Measurements from ENCODE around the gene PHYH.

PHYH gene

GRCh38 chr10:13299437-13300287 is at the start of gene PHYH:
Gene PHYH (minus strand): TSS chr10:13300064. CDS start chr10:13300042, 22 bp downstream.
- H3K9ac ChIP-seq (ENCODE audit: low read depth, low read length), result peak within 1 kb of the TSS; percentile 90
- no peaks in the 10 kb centered on the region for H3K36me3 ChIP-seq (ENCODE audit: insufficient read depth, low read length)
- H3K4me1 ChIP-seq (ENCODE audit: insufficient read depth, low read length), result no peaks in the 10 kb centered on the region
- H3K9me3 ChIP-seq (ENCODE audit: control insufficient read depth, insufficient read depth, low read length), result no peaks in the 10 kb centered on the region

- peaks cover 4% of the 10 kb centered on the region; the same call in 1 of the 2 replicates for H3K36me3 ChIP-seq (ENCODE audit: insufficient read depth, low read length)
- H3K4me1 ChIP-seq (ENCODE audit: insufficient read depth, low read length), result peaks cover 33% of the 10 kb centered on the region
- peak within 1 kb of the TSS; percentile 84 for H3K9ac ChIP-seq (ENCODE audit: low read depth, low read length)
- no peaks in the 10 kb centered on the region for H3K9me3 ChIP-seq (ENCODE audit: control insufficient read depth, insufficient read depth, low read length)
These were observed 48.6 kb upstream of the PHYH start, which contains the start of gene SEPHS1 for GRCh38 chr10:13348216-13349017. Gene SEPHS1 (minus strand): TSS chr10:13348293. CDS start chr10:13344950, 3,343 bp downstream.

DNA sequence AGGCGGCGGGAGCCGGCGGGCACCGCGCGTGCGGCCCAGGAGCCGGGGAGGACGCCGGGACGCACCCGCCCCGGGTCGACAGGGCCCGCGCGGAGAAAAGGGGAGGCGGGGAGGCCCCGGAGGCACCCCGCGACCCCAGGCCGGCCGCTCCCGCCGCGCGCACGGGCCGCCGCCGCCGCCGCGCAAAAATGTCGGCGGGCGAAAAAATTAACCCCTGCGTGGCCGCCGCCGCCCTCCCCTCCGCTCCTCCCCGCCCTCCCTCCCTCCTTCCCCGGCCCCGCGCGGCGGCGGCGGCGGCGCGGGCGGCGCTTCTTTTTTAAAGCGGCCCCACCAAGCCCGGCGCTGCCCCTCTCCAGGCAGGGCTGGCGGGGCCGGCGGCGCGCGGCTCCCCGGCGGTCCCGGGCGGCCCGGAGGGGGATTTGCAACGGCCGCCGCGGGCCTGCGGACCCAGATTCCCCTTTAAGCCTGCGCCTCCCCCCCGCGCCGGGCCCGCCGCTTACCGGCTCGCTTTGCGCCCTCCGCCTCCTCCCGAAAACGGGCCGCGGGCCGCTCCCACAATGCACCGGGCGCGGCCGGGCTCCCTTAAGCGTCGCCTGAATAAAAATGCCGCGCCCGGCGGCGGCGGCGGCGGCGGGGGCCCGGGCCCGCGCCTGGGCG is 47.8 kb upstream of the PHYH start:
- Histone ChIP-seq H3K36me3 (ENCODE audit: insufficient read depth, low read length) (peaks cover 8% of the 10 kb centered on the region; the same call in 1 of the 2 replicates), H3K9ac (ENCODE audit: low read depth, low read length) (peak overlapping the region; percentile 84), H3K9me3 (ENCODE audit: control insufficient read depth, insufficient read depth, low read length) (no peaks in the 10 kb centered on the region), H3K4me1 (ENCODE audit: insufficient read depth, low read length) (peaks cover 25% of the 10 kb centered on the region)

- Histone ChIP-seq H3K9me3 (ENCODE audit: control insufficient read depth, insufficient read depth, low read length) (no peaks in the 10 kb centered on the region), H3K36me3 (ENCODE audit: insufficient read depth, low read length) (peaks cover 8% of the 10 kb centered on the region; the same call in 1 of the 2 replicates), H3K9ac (ENCODE audit: low read depth, low read length) (peak overlapping the region; percentile 79), H3K4me1 (ENCODE audit: insufficient read depth, low read length) (peaks cover 21% of the 10 kb centered on the region)
These were observed 47.2 kb upstream of the PHYH start for GRCh38 chr10:13347043-13347499.

- Histone ChIP-seq H3K36me3 (ENCODE audit: insufficient read depth, low read length) (peaks cover 8% of the 10 kb centered on the region; the same call in 1 of the 2 replicates), H3K9ac (ENCODE audit: low read depth, low read length) (peak overlapping the region; percentile 79), H3K9me3 (ENCODE audit: control insufficient read depth, insufficient read depth, low read length) (no peaks in the 10 kb centered on the region), H3K4me1 (ENCODE audit: insufficient read depth, low read length) (peaks cover 16% of the 10 kb centered on the region; the same call in 1 of the 2 replicates)
These were observed 46.6 kb upstream of the PHYH start for GRCh38 chr10:13346283-13347042.

DNA sequence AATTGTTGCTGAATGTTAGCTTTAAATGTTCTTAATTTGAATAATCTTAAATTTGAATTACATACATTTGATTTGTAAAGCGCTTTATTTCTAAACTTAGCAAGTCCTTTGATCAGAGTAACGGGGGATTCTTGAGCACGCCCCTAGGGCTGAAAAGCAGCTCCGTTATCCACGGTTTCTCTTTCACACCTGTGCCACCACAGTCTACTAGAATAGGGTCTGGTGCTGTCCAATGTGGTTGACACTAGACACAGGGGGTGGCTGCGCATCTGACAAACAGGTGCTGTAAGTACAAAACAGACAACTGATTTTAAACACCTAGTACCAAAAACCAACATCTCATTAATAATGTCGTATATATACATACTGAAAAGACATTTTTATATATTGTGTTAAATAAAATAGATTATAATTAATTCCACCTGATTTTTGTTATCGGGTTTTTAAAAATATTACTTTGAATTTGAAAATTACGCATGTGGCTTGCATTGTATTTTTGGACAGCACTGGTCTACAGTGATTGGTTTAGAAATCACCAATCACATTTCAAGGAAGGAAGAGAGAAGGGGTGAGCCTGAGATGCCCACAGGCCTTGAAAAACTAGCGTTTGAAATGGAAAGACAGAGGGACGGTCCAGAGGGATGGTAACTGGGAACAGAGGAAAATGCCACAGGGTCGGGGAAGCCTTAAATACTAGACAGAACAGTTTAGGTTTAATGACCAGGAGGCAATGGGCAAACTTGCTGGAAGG is 40.9 kb upstream of the PHYH start:
- no peaks in the 10 kb centered on the region for H3K9me3 ChIP-seq (ENCODE audit: control insufficient read depth, insufficient read depth, low read length)
- H3K4me1 ChIP-seq (ENCODE audit: insufficient read depth, low read length), result peaks cover 14% of the 10 kb centered on the region; the same call in 1 of the 2 replicates
- H3K36me3 ChIP-seq (ENCODE audit: insufficient read depth, low read length), result peaks cover 26% of the 10 kb centered on the region
- H3K9ac ChIP-seq (ENCODE audit: low read depth, low read length), result no peak overlapping the region

DNA sequence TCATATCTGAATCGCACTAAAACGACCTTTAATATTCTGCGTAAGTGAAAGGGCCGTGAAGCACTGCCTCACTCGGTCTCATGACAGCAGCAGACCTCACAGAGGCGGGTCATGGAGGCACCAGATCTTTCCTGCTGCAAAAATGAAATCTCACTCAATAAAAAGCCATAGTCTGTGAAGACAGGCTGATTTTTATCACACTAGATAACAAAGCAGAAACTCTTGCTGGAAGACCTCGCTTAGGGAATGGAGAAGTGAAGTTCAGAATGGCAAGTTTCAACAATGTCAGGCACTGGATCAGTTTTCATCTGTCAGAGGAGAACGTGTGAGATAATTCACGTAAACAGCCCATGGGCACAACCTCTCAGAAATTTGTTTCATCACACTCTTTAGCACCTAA is 40.2 kb upstream of the PHYH start:
- Histone ChIP-seq H3K9me3 (ENCODE audit: control insufficient read depth, insufficient read depth, low read length) (no peaks in the 10 kb centered on the region), H3K4me1 (ENCODE audit: insufficient read depth, low read length) (peaks cover 14% of the 10 kb centered on the region; the same call in 1 of the 2 replicates), H3K9ac (ENCODE audit: low read depth, low read length) (no peak overlapping the region), H3K36me3 (ENCODE audit: insufficient read depth, low read length) (peaks cover 28% of the 10 kb centered on the region)

GRCh38 chr10:13338390-13339110 is 38.7 kb upstream of the PHYH start:
- Histone ChIP-seq H3K9me3 (ENCODE audit: control insufficient read depth, insufficient read depth, low read length) (no peaks in the 10 kb centered on the region), H3K36me3 (ENCODE audit: insufficient read depth, low read length) (peaks cover 33% of the 10 kb centered on the region), H3K4me1 (ENCODE audit: insufficient read depth, low read length) (peaks cover 8% of the 10 kb centered on the region; the same call in 1 of the 2 replicates), H3K9ac (ENCODE audit: low read depth, low read length) (no peak overlapping the region)

DNA sequence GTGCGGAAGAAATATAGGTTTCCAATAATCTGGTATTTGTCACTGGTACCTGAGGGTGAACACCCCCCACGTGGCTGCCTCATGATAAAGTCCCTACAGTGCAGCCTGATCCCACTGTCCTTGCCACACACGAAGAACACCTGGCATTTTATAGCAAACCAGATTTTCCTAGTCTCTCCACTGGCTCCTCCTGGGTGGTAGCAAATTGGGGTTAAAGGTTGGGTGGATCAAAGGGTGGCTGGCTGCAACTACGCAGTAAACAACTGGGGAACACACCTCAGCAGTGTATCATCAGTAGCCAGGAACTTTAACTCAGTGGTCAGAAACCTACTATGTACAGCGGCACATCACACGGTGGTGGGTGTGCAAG is 37.9 kb upstream of the PHYH start:
- H3K9ac ChIP-seq (ENCODE audit: low read depth, low read length), result no peak overlapping the region
- peaks cover 8% of the 10 kb centered on the region; the same call in 1 of the 2 replicates for H3K4me1 ChIP-seq (ENCODE audit: insufficient read depth, low read length)
- H3K36me3 ChIP-seq (ENCODE audit: insufficient read depth, low read length), result peaks cover 29% of the 10 kb centered on the region
- H3K9me3 ChIP-seq (ENCODE audit: control insufficient read depth, insufficient read depth, low read length), result no peaks in the 10 kb centered on the region

DNA sequence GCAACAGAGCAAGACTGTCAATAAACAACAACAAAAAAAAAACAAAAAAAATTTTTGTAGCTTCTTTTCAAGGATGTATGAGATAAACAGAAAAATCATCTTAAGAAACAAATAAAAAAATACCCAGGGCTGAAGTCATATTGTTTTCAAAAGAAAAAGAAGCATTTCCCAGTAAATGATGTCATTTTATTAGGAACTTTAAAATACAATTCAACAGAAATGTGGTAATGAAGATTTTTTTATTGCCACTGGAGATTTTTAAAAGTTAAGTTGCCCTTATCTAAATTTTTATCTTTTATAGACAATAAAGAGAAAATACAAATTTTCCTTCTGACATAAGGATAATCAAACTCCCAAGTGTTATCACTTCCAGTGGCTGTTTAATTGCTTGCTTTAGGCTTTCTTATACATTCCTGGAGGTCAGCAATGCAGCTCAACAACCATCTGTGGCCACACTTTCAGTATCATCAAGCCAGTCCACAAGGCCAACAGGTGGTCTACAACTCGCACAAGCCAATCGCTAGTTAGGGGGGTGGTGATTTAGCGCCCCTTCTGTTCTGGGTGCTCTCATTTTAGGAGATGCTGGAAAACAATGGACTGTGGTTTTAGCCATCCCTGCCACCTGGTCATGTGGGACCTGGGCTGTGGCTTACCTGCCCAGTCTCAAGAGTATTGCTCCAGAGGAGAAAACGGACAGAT is 37.4 kb upstream of the PHYH start:
- Histone ChIP-seq H3K36me3 (ENCODE audit: insufficient read depth, low read length) (peaks cover 29% of the 10 kb centered on the region), H3K9me3 (ENCODE audit: control insufficient read depth, insufficient read depth, low read length) (no peaks in the 10 kb centered on the region), H3K4me1 (ENCODE audit: insufficient read depth, low read length) (peaks cover 8% of the 10 kb centered on the region; the same call in 1 of the 2 replicates), H3K9ac (ENCODE audit: low read depth, low read length) (no peak overlapping the region)

GRCh38 chr10:13335881-13336280 is 36.0 kb upstream of the PHYH start:
- Histone ChIP-seq H3K4me1 (ENCODE audit: insufficient read depth, low read length) (peaks cover 8% of the 10 kb centered on the region; the same call in 1 of the 2 replicates), H3K36me3 (ENCODE audit: insufficient read depth, low read length) (peaks cover 33% of the 10 kb centered on the region), H3K9me3 (ENCODE audit: control insufficient read depth, insufficient read depth, low read length) (no peaks in the 10 kb centered on the region), H3K9ac (ENCODE audit: low read depth, low read length) (no peak overlapping the region)

DNA sequence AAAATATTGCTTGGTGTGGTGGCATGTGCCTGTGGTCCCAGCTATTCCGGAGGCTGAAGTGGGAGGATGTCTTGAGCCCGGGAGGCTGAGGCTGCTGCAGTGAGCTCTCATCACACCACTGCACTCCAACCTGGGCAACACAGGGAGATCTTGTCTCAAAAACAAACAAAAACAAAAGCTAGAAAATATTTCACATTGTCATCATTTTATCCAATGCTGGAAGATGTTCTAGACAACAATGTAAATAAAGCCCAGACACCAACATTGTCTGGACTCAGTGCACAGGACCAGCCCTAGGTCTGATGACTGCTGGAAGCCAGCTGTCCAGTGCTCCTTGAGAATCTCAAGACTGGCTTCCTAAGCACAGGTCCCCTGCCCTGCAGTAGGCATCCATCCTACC is 34.7 kb upstream of the PHYH start:
- H3K9me3 ChIP-seq (ENCODE audit: control insufficient read depth, insufficient read depth, low read length), result no peaks in the 10 kb centered on the region
- H3K4me1 ChIP-seq (ENCODE audit: insufficient read depth, low read length), result 0 out of 2 replicates have a peak, but pooled peaks cover 6% of the 10 kb centered on the region
- peaks cover 38% of the 10 kb centered on the region for H3K36me3 ChIP-seq (ENCODE audit: insufficient read depth, low read length)

More for the DNA sequence above, 34.7 kb upstream of the PHYH start:
- no peak overlapping the region for H3K9ac ChIP-seq (ENCODE audit: low read depth, low read length)

All from ES-I3 (cell line).